ENCODE measurements around the gene ABHD8. TPM values are rescaled to one million over a fixed set of nuclear protein-coding genes. Genes with fewer than 3 reads are reported as not detected.
A peak's percentile ranks its signal among the peaks of the same experiment; 100 is the strongest.

Gene ABHD8
- total RNA-seq, 1 donor from 2014 or later = 8.5 TPM

- H3K79me2 ChIP-seq (ENCODE audit: insufficient read depth, low read length) = no peaks in the 10 kb centered on the region
- H3K4me1 Mint-ChIP-seq (ENCODE audit: low read depth, unreplicated experiment) = peaks cover 6% of the 10 kb centered on the region
- FAIRE-seq = no peak
- H3K4me3 ChIP-seq (ENCODE audit: insufficient read depth, low read depth, low read length) = no peak overlapping the region
- H4K20me1 ChIP-seq (ENCODE audit: insufficient read depth, low read length) = peaks cover 12% of the 10 kb centered on the region
- no peaks in the 10 kb centered on the region for H3K36me3 ChIP-seq (ENCODE audit: insufficient read depth, low read length)
- no peak overlapping the region for H2AFZ ChIP-seq (ENCODE audit: low read depth, low read length)
- H3K4me2 ChIP-seq (ENCODE audit: low read length) = no peak overlapping the region
- H3K9ac ChIP-seq (ENCODE audit: low read length) = no peak overlapping the region
- H3K9me3 ChIP-seq (ENCODE audit: insufficient read depth, low read depth, low read length) = no peaks in the 10 kb centered on the region
- peaks cover 1% of the 10 kb centered on the region for H3K27me3 Mint-ChIP-seq (ENCODE audit: low read depth, unreplicated experiment)
- TF ChIP-seq CTCF (IDR thresholded peaks at IDR 0.05; ENCODE audit: insufficient read depth, low read depth, low read length) = no peak
- no peak for TF ChIP-seq EZH2 (IDR thresholded peaks at IDR 0.05; ENCODE audit: insufficient read depth, low read length)
- no peak overlapping the region for H3K4me3 Mint-ChIP-seq (ENCODE audit: unreplicated experiment)
- peak overlapping the region; percentile 7 for H3K27ac Mint-ChIP-seq (ENCODE audit: unreplicated experiment)
- H3K27me3 ChIP-seq (ENCODE audit: insufficient read depth, low read length) = no peaks in the 10 kb centered on the region
- peaks cover 10% of the 10 kb centered on the region for H3K36me3 Mint-ChIP-seq (ENCODE audit: low read depth, unreplicated experiment)
- no peak overlapping the region for H3K27ac ChIP-seq (ENCODE audit: low read depth, low read length)
- no peaks in the 10 kb centered on the region for H3K9me3 Mint-ChIP-seq (ENCODE audit: unreplicated experiment)
- H3K4me1 ChIP-seq (ENCODE audit: insufficient read depth, low read length) = peaks cover 3% of the 10 kb centered on the region
- DNase-seq (ENCODE audit: low read depth) = no peak
These were observed 19.6 kb upstream of the ABHD8 start for GRCh38 chr19:17322854-17323253.

GRCh38 chr19:17321655-17322489 lies 18.6 kb upstream of the ABHD8 start:
- DNase-seq (ENCODE audit: low read depth) = no peak
- TF ChIP-seq EZH2 (IDR thresholded peaks at IDR 0.05; ENCODE audit: insufficient read depth, low read length) = no peak
- no peak for TF ChIP-seq CTCF (IDR thresholded peaks at IDR 0.05; ENCODE audit: insufficient read depth, low read depth, low read length)
- H3K4me3 Mint-ChIP-seq (ENCODE audit: unreplicated experiment) = no peak overlapping the region
- H3K27me3 Mint-ChIP-seq (ENCODE audit: low read depth, unreplicated experiment) = no peaks in the 10 kb centered on the region
- H3K4me3 ChIP-seq (ENCODE audit: insufficient read depth, low read depth, low read length) = no peak overlapping the region
- H3K4me1 ChIP-seq (ENCODE audit: insufficient read depth, low read length) = peaks cover 3% of the 10 kb centered on the region
- no peak overlapping the region for H3K4me2 ChIP-seq (ENCODE audit: low read length)
- peaks cover 5% of the 10 kb centered on the region for H3K4me1 Mint-ChIP-seq (ENCODE audit: low read depth, unreplicated experiment)
- no peaks in the 10 kb centered on the region for H3K27me3 ChIP-seq (ENCODE audit: insufficient read depth, low read length)
- H2AFZ ChIP-seq (ENCODE audit: low read depth, low read length) = no peak overlapping the region
- H3K36me3 Mint-ChIP-seq (ENCODE audit: low read depth, unreplicated experiment) = peaks cover 10% of the 10 kb centered on the region
- H3K9me3 ChIP-seq (ENCODE audit: insufficient read depth, low read depth, low read length) = no peaks in the 10 kb centered on the region
- H3K27ac Mint-ChIP-seq (ENCODE audit: unreplicated experiment) = peak overlapping the region; percentile 77
- peaks cover 15% of the 10 kb centered on the region for H4K20me1 ChIP-seq (ENCODE audit: insufficient read depth, low read length)
- H3K9ac ChIP-seq (ENCODE audit: low read length) = no peak overlapping the region
- H3K79me2 ChIP-seq (ENCODE audit: insufficient read depth, low read length) = no peaks in the 10 kb centered on the region
- no peak for FAIRE-seq
- no peaks in the 10 kb centered on the region for H3K9me3 Mint-ChIP-seq (ENCODE audit: unreplicated experiment)
- no peaks in the 10 kb centered on the region for H3K36me3 ChIP-seq (ENCODE audit: insufficient read depth, low read length)
- no peak overlapping the region for H3K27ac ChIP-seq (ENCODE audit: low read depth, low read length)

- no peak overlapping the region for H2AFZ ChIP-seq (ENCODE audit: low read depth, low read length)
- no peaks in the 10 kb centered on the region for H3K79me2 ChIP-seq (ENCODE audit: insufficient read depth, low read length)
- no peak overlapping the region for H3K9ac ChIP-seq (ENCODE audit: low read length)
- no peaks in the 10 kb centered on the region for H3K9me3 Mint-ChIP-seq (ENCODE audit: unreplicated experiment)
- TF ChIP-seq CTCF (IDR thresholded peaks at IDR 0.05; ENCODE audit: insufficient read depth, low read depth, low read length) (no peak), EZH2 (IDR thresholded peaks at IDR 0.05; ENCODE audit: insufficient read depth, low read length) (no peak)
- H4K20me1 ChIP-seq (ENCODE audit: insufficient read depth, low read length) = peaks cover 19% of the 10 kb centered on the region
- H3K9me3 ChIP-seq (ENCODE audit: insufficient read depth, low read depth, low read length) = no peaks in the 10 kb centered on the region
- H3K27me3 Mint-ChIP-seq (ENCODE audit: low read depth, unreplicated experiment) = no peaks in the 10 kb centered on the region
- H3K4me1 Mint-ChIP-seq (ENCODE audit: low read depth, unreplicated experiment) = no peaks in the 10 kb centered on the region
- H3K27ac ChIP-seq (ENCODE audit: low read depth, low read length) = no peak overlapping the region
- peaks cover 17% of the 10 kb centered on the region for H3K36me3 Mint-ChIP-seq (ENCODE audit: low read depth, unreplicated experiment)
- FAIRE-seq = no peak
- no peak overlapping the region for H3K27ac Mint-ChIP-seq (ENCODE audit: unreplicated experiment)
- peaks cover 3% of the 10 kb centered on the region for H3K36me3 ChIP-seq (ENCODE audit: insufficient read depth, low read length)
- no peak overlapping the region for H3K4me3 Mint-ChIP-seq (ENCODE audit: unreplicated experiment)
- no peak overlapping the region for H3K4me3 ChIP-seq (ENCODE audit: insufficient read depth, low read depth, low read length)
- no peak overlapping the region for H3K4me2 ChIP-seq (ENCODE audit: low read length)
- DNase-seq (ENCODE audit: low read depth) = no peak
- no peaks in the 10 kb centered on the region for H3K27me3 ChIP-seq (ENCODE audit: insufficient read depth, low read length)
- H3K4me1 ChIP-seq (ENCODE audit: insufficient read depth, low read length) = no peaks in the 10 kb centered on the region
These were observed 17.2 kb upstream of the ABHD8 start for GRCh38 chr19:17320435-17320834.

Measured in astrocyte (in vitro differentiated cells and primary cell).